ENCODE data around the gene WDTC1. TPM values are rescaled to one million over a fixed set of nuclear protein-coding genes. Genes with fewer than 3 reads are reported as not detected.
A peak's percentile ranks its signal among the peaks of the same experiment; 100 is the strongest.

Gene WDTC1
- total RNA-seq, 1 donor from 2014 or later: 50.4 TPM

DNA sequence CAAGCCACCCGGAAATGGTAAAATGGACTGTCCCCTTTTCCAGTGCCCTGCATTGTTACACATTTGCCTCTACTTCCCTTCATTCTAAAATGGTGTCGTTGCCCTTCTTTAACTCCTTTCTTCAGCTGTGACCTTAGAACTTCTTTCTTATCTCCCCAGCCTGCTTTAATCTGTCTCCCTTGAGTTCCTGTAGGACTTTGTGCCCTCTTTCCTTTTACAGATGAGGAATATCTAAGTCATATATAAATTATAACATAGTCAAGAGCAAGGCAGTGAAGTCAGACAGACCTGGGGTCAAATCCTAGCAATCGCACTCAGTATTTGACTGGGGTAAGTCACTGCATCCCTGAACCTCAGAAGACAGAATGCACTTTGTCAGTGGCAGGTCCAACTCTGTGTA, 56.1 kb downstream of the WDTC1 start:
- Mint-ChIP-seq H3K9me3 (ENCODE audit: unreplicated experiment) (no peaks in the 10 kb centered on the region), H3K27ac (ENCODE audit: unreplicated experiment) (no peak overlapping the region), H3K27me3 (ENCODE audit: unreplicated experiment) (no peaks in the 10 kb centered on the region), H3K4me3 (ENCODE audit: unreplicated experiment) (no peak overlapping the region), H3K4me1 (ENCODE audit: unreplicated experiment) (no peaks in the 10 kb centered on the region), H3K36me3 (ENCODE audit: unreplicated experiment) (peaks cover 24% of the 10 kb centered on the region)
- TF ChIP-seq, protein P1, sequence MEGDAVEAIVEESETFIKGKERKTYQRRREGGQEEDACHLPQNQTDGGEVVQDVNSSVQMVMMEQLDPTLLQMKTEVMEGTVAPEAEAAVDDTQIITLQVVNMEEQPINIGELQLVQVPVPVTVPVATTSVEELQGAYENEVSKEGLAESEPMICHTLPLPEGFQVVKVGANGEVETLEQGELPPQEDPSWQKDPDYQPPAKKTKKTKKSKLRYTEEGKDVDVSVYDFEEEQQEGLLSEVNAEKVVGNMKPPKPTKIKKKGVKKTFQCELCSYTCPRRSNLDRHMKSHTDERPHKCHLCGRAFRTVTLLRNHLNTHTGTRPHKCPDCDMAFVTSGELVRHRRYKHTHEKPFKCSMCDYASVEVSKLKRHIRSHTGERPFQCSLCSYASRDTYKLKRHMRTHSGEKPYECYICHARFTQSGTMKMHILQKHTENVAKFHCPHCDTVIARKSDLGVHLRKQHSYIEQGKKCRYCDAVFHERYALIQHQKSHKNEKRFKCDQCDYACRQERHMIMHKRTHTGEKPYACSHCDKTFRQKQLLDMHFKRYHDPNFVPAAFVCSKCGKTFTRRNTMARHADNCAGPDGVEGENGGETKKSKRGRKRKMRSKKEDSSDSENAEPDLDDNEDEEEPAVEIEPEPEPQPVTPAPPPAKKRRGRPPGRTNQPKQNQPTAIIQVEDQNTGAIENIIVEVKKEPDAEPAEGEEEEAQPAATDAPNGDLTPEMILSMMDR (IDR thresholded peaks at IDR 0.05): no peak
- DNase-seq (ENCODE audit: extremely low spot score, unreplicated experiment): no peak

DNA sequence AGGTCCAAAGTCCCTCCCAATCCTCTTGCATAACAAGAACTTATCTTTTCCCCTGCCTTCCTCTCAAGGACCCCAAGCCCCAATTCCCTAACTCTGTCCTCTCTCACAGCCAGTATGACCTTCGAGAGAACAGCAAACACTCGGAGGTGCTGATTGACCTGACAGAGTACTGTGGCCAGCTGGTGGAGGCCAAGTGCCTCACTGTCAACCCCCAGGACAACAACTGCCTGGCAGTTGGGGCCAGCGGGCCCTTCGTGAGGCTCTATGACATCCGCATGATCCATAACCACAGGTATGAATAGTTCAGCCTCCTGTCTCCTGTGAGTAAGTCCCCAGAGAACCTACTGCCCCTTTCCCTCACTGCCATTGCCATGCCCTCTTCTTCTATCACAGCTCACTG, 57.7 kb downstream of the WDTC1 start:
- H3K4me1 Mint-ChIP-seq (ENCODE audit: unreplicated experiment): peaks cover 1% of the 10 kb centered on the region
- H3K9me3 Mint-ChIP-seq (ENCODE audit: unreplicated experiment): no peaks in the 10 kb centered on the region
- DNase-seq (ENCODE audit: extremely low spot score, unreplicated experiment): no peak
- H3K27me3 Mint-ChIP-seq (ENCODE audit: unreplicated experiment): no peaks in the 10 kb centered on the region
- peaks cover 28% of the 10 kb centered on the region for H3K36me3 Mint-ChIP-seq (ENCODE audit: unreplicated experiment)
- no peak overlapping the region for H3K27ac Mint-ChIP-seq (ENCODE audit: unreplicated experiment)
- no peak overlapping the region for H3K4me3 Mint-ChIP-seq (ENCODE audit: unreplicated experiment)
- TF ChIP-seq, protein P1 (IDR thresholded peaks at IDR 0.05): no peak

DNA sequence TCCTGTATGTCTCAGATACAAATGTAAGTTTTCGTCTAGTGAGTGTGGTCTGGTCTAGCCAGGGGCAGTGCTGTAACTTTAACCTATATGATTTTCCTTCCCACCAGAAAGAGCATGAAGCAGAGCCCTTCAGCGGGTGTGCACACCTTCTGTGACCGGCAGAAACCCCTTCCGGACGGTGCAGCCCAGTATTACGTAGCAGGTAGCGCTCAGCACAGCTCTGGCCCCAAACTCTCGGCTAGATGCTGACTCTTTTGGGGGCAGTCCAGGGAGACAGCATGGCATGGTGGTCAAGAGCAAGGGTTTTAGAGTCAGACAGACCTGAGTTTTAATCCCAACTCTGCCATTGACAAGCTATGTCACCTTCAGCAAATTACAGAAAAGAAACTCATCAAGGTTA, 59.5 kb downstream of the WDTC1 start:
- TF ChIP-seq, protein P1 (IDR thresholded peaks at IDR 0.05): no peak
- Mint-ChIP-seq H3K27me3 (ENCODE audit: unreplicated experiment) (no peaks in the 10 kb centered on the region), H3K36me3 (ENCODE audit: unreplicated experiment) (peaks cover 25% of the 10 kb centered on the region), H3K27ac (ENCODE audit: unreplicated experiment) (no peak overlapping the region), H3K4me3 (ENCODE audit: unreplicated experiment) (no peak overlapping the region), H3K9me3 (ENCODE audit: unreplicated experiment) (no peaks in the 10 kb centered on the region), H3K4me1 (ENCODE audit: unreplicated experiment) (peaks cover 12% of the 10 kb centered on the region)
- DNase-seq (ENCODE audit: extremely low spot score, unreplicated experiment): no peak

DNA sequence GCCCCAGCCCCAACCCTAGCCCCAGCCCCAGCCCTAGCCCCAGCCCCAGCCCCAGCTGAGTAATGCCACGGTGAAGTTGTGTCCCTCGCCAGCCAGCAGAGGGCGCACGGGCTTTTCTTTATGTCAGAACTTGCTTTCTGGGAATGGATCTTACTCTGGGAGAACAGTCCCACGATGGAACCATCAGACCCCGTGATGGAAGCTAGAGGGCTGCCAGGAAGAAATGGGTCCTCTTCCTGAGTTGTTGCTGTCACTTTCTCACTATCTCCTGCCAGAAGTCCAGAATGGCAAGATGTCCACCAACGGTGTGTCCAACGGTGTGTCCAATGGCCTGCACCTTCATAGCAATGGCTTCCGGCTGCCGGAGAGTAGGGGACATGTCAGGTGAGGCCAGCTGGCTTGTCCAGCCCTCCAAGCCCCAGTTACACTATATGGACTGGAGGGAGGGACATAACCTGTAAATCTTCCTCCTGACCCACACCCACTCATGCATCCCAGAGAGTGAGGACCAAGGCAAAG, 62.4 kb downstream of the WDTC1 start:
- TF ChIP-seq, protein P1 (IDR thresholded peaks at IDR 0.05): peak; percentile 67
- no peak overlapping the region for H3K4me3 Mint-ChIP-seq (ENCODE audit: unreplicated experiment)
- no peaks in the 10 kb centered on the region for H3K9me3 Mint-ChIP-seq (ENCODE audit: unreplicated experiment)
- no peaks in the 10 kb centered on the region for H3K27me3 Mint-ChIP-seq (ENCODE audit: unreplicated experiment)
- DNase-seq (ENCODE audit: extremely low spot score, unreplicated experiment): peak; percentile 92
- peaks cover 41% of the 10 kb centered on the region for H3K4me1 Mint-ChIP-seq (ENCODE audit: unreplicated experiment)
- H3K27ac Mint-ChIP-seq (ENCODE audit: unreplicated experiment): no peak overlapping the region
- H3K36me3 Mint-ChIP-seq (ENCODE audit: unreplicated experiment): peaks cover 17% of the 10 kb centered on the region

DNA sequence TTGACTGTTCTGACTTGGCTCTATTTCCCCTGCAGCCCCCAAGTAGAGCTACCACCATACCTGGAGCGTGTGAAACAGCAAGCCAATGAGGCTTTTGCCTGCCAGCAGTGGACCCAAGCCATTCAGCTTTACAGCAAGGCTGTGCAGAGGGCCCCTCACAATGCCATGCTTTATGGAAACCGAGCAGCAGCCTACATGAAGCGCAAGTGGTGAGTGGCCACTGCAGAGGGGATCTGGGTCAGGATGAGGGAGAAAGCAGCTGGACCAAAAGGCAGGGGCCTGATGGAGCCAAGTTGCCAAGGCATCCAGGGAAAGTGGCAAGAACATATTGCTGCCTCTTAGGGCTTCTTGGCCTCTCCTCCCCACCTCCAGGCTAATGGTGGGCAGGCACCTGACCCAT, 63.5 kb downstream of the WDTC1 start:
- TF ChIP-seq, protein P1 (IDR thresholded peaks at IDR 0.05): no peak
- no peak for DNase-seq (ENCODE audit: extremely low spot score, unreplicated experiment)
- Mint-ChIP-seq H3K27ac (ENCODE audit: unreplicated experiment) (peak overlapping the region; percentile 97), H3K27me3 (ENCODE audit: unreplicated experiment) (no peaks in the 10 kb centered on the region), H3K4me1 (ENCODE audit: unreplicated experiment) (peaks cover 46% of the 10 kb centered on the region), H3K4me3 (ENCODE audit: unreplicated experiment) (no peak overlapping the region), H3K36me3 (ENCODE audit: unreplicated experiment) (peaks cover 16% of the 10 kb centered on the region), H3K9me3 (ENCODE audit: unreplicated experiment) (no peaks in the 10 kb centered on the region)
